ENCODE results near the gene ARHGAP6.

Gene ARHGAP6

DNA sequence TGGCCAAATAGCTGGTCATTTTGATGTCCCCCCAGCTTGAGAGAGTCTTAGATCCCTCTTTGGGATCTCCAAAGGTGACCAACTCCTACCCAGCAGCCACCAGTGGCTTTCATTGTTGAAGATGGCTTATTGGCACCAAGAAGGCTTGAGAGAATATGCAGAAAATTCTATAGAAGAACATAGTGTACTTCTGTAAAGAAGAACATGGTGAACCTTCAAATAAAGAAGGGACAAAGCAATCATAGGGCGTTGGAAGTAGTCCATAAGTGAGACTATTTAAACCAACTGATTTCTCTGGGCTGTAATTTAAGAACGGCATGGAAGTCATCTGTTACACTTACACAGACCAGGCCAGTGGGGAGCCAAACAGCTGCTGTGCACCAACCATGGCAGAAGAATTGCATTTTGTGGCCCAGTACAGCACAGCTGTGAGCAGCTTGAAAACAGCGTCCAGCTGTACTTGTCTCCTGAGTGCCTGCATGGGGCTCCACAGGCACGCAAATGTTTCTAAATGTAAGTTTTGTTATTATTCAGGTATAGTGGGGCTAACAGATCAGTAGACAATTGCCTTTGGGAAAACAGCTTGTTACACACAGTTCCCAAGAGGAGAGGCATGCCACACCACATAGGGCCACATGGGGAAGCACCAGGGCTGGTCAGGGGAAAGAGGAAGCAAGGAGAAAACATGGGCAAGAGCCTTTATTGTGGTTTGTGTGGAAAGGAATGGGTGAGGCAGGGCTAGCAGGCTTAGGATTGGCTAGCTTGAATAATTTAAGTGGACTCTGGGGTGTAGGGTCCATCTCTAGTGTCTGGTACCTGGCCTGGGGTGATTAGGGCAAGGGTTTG, 125.0 kb downstream of the ARHGAP6 start:
- TF ChIP-seq, protein P1, sequence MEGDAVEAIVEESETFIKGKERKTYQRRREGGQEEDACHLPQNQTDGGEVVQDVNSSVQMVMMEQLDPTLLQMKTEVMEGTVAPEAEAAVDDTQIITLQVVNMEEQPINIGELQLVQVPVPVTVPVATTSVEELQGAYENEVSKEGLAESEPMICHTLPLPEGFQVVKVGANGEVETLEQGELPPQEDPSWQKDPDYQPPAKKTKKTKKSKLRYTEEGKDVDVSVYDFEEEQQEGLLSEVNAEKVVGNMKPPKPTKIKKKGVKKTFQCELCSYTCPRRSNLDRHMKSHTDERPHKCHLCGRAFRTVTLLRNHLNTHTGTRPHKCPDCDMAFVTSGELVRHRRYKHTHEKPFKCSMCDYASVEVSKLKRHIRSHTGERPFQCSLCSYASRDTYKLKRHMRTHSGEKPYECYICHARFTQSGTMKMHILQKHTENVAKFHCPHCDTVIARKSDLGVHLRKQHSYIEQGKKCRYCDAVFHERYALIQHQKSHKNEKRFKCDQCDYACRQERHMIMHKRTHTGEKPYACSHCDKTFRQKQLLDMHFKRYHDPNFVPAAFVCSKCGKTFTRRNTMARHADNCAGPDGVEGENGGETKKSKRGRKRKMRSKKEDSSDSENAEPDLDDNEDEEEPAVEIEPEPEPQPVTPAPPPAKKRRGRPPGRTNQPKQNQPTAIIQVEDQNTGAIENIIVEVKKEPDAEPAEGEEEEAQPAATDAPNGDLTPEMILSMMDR (IDR thresholded peaks at IDR 0.05): no peak
- Histone ChIP-seq H3K9me3 (no peaks in the 10 kb centered on the region), H3K4me3 (no peak overlapping the region), H3K27me3 (no peaks in the 10 kb centered on the region), H3K27ac (no peak overlapping the region), H3K36me3 (no peaks in the 10 kb centered on the region), H3K4me1 (no peaks in the 10 kb centered on the region)
- intact Hi-C loops (cut with DNase I; ENCODE audit: low total_unique reads): no loop called here
- DNase-seq: no peak

DNA sequence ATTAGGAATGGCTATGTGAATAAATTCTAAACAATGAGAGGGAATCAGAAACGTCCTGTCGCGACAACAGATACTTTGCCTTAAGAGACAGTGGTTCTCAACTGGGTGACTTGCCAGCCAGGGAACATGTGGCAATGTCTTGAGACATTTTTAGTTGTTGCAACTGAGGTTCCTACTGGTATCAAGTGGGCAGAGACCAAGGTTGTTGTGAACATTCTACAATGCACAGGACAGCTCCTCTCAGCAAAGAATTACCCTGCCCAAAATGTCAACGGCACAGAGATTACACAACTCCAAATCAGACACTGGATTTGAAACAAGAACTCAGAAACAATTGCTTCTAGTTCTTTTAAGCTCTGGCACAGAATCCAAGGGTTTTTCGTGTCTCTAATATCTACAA, 128.6 kb downstream of the ARHGAP6 start:
- H3K4me1 ChIP-seq: no peaks in the 10 kb centered on the region
- no peaks in the 10 kb centered on the region for H3K9me3 ChIP-seq
- intact Hi-C loops (cut with DNase I; ENCODE audit: low total_unique reads): loop anchor here (2.0 kb wide), 1 partner anchor 188 kb away; no protein-coding TSS in a partner anchor
- no peak for DNase-seq
- H3K27me3 ChIP-seq: no peaks in the 10 kb centered on the region
- H3K27ac ChIP-seq: no peak overlapping the region
- H3K4me3 ChIP-seq: no peak overlapping the region
- TF ChIP-seq, protein P1 (IDR thresholded peaks at IDR 0.05): no peak
- no peaks in the 10 kb centered on the region for H3K36me3 ChIP-seq

GRCh38 chrX:11535156-11535919, 130.4 kb downstream of the ARHGAP6 start:
- Histone ChIP-seq H3K27ac (no peak overlapping the region), H3K27me3 (no peaks in the 10 kb centered on the region), H3K4me1 (peaks cover 0 to 6% (median 0%) of the 10 kb centered on the region in 4 donors), H3K9me3 (no peaks in the 10 kb centered on the region), H3K36me3 (no peaks in the 10 kb centered on the region), H3K4me3 (no peak overlapping the region)
- no peak for DNase-seq
- intact Hi-C loops (cut with DNase I; ENCODE audit: low total_unique reads): no loop called here
- TF ChIP-seq, protein P1 (IDR thresholded peaks at IDR 0.05): no peak

- Histone ChIP-seq H3K9me3 (no peaks in the 10 kb centered on the region), H3K27me3 (no peaks in the 10 kb centered on the region), H3K36me3 (no peaks in the 10 kb centered on the region), H3K4me1 (peaks cover 0 to 6% (median 0%) of the 10 kb centered on the region in 4 donors), H3K27ac (no peak overlapping the region), H3K4me3 (no peak overlapping the region)
- no peak for DNase-seq
- TF ChIP-seq, protein P1 (IDR thresholded peaks at IDR 0.05): peak; percentile 66 to 97
- intact Hi-C loops (cut with DNase I; ENCODE audit: low total_unique reads): loop anchor here (5.0 kb wide), 2 partner anchors 239 to 386 kb away; no protein-coding TSS in a partner anchor
These were observed 132.5 kb downstream of the ARHGAP6 start for GRCh38 chrX:11533199-11533651.

- H3K27ac ChIP-seq: no peak overlapping the region
- no peak for DNase-seq
- TF ChIP-seq, protein P1 (IDR thresholded peaks at IDR 0.05): no peak
These were observed 133.2 kb downstream of the ARHGAP6 start for GRCh38 chrX:11532291-11533078.

More at GRCh38 chrX:11532291-11533078, 133.2 kb downstream of the ARHGAP6 start:
- Histone ChIP-seq H3K9me3 (no peaks in the 10 kb centered on the region), H3K4me3 (no peak overlapping the region), H3K36me3 (no peaks in the 10 kb centered on the region), H3K27me3 (no peaks in the 10 kb centered on the region), H3K4me1 (peaks cover 0 to 6% (median 0%) of the 10 kb centered on the region in 4 donors)
- intact Hi-C loops (cut with DNase I; ENCODE audit: low total_unique reads): loop anchor here (5.0 kb wide), 2 partner anchors 240 to 385 kb away; no protein-coding TSS in a partner anchor
